NCI-H345 (cell line): ENCODE data around the gene UBB.
"Not testable (repeated sequence)": the region's sequence is repeated elsewhere in the genome, so short reads cannot be mapped to it uniquely, and the experiment has no call there.

Source experiments
- DNase-seq: peaks from one replicate; lab custom pipeline; 2025; lab: John Stamatoyannopoulos, UW

UBB gene

GRCh38 chr17:16377941-16378341 lies 3.0 kb upstream of the UBB start:
- peak; percentile 1 for DNase-seq

GRCh38 chr17:16378636-16379282 lies 2.1 kb upstream of the UBB start:
- DNase-seq: no peak

GRCh38 chr17:16379654-16380053 lies 1.2 kb upstream of the UBB start:
- DNase-seq: no peak

DNA sequence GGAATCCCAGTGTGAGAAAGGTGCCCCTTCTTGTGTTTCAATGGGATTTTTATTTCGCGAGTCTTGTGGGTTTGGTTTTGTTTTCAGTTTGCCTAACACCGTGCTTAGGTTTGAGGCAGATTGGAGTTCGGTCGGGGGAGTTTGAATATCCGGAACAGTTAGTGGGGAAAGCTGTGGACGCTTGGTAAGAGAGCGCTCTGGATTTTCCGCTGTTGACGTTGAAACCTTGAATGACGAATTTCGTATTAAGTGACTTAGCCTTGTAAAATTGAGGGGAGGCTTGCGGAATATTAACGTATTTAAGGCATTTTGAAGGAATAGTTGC lies 567 bp downstream of the UBB start:
- no peak for DNase-seq

- no peak for DNase-seq
These were observed 2.3 kb downstream of the UBB start for GRCh38 chr17:16383216-16383615.

DNA sequence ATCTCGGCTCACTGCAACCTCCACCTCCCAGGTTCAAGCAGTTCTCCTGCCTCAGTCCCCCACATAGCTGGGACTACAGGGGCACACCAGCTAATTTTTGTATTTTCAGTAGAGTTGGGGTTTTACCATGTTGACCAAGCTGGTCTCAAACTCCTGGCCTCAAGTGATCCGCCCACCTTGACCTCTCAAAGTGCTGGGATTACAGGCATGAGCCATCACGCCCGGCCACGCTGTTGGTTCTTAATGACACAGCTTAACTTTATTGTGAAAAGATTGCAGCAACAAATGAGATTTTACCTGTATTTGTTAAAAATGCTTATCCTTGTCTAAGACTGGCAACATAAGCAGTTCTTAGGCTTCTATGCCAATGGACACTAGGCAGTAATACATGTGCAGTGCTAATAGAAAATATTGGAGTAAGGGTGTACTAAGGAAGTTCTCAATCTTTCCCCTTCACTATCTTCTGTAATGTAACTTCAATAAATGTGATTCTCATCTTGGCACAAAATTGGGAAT lies 2.9 kb downstream of the UBB start:
- DNase-seq: no peak

- no peak for DNase-seq
These were observed 3.7 kb downstream of the UBB start for GRCh38 chr17:16384557-16384956.

DNA sequence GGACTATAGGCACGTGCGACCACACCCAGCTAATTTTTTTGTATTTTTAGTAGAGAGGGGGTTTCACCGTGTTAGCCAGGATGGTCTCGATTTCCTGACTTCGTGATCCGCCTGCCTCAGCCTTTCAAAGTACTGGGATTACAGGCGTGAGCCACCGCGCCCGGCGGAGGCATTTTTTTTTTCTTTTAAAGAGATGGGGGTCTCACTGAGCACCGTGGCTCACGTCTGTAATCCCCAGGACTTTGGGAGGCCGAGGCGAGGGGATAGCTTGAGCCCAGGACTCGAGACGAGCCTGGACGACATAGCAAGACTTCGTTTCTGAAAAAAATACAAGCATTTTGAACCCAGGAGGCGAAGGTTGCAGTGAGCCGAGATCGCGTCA lies 5.2 kb downstream of the UBB start:
- DNase-seq: not testable (repeated sequence)

GRCh38 chr17:16391451-16391850 lies 10.6 kb downstream of the UBB start:
- DNase-seq: no peak

GRCh38 chr17:16392491-16392890 lies 11.6 kb downstream of the UBB start:
- DNase-seq: not testable (repeated sequence)

DNA sequence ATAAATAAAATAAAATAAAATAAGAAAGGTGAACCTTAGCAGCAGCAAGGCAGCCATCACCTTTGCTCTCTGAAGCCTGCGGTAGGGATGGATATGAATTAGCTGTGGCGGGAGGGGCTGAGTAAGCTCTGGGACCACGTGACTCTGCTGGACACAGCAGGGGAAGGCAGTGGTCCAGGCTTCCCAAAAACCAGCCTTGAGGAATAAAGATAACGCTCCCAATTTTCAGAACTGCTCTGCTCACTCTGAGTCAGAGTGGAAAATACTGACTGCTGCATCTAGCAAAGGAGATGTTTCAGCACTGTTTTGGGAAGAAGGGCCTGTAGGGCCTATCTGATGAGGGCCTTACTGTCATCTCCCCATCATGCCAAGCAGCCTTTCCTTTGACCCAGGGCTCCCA lies 15.0 kb downstream of the UBB start:
- DNase-seq: not testable (repeated sequence)

DNA sequence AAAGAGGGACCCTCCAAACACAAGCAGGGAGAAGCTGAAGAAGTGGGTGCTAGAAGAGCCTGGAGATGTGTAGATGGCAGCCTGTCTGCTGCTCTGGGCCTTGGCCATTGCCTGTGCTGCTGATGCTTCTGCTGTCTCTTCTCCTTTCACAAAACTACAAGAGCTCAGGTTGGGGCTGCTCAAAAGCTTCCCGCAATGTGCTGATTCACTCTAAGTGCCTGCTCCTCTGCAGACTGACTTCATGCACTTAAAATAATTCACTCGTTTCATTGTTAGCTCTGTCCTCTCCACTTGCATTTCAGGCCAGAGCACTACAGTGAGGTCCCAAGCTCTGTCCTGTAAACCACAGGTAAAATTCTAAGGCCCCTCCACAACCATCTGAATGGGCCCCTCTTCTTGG lies 15.8 kb downstream of the UBB start:
- not testable (repeated sequence) for DNase-seq

DNA sequence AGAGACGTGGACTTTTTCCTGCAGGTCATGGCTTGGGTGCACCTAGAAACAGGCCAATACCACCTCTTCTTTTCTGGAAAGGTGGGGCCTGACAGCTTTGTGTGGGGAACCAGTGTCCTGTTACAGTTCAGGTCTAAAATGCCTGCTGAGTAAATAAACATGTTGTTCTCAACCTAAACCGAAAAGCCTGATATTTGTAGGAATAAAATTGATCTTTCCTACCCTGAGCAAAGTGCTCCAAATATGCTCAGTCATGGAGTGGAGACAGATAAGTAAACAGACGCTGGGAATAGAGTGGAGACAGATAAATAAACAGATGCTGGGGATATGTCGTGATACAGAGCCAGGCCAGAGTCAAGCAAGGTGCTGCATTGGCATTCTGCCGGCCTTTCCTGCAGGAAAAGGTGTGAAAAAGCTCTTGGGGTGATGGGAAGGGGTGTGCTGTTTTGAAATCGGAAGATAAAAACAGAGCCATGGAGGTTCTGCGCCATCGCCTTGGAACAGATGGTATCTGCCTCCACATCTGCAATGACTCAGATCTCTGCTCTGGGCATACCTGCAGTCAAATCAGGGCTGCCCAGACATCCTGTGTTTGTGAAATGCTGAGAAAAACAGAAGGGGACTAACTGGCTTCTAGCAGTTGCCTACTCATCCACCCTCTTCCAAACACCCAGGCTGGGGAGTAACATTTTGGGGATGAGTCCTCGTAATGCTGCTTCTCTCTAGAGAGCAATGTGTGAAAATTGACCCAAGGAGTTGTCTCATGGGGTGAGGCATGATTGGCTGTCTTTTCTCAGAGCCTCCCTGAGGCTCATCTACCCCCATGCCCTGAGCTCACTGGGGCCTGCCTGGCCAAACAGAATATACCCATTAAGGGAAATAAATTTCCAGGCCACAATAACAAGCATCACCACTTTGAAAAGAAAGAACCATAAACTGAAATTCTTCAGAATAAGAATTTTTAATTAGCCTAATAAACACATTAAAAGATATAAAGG lies 17.7 kb downstream of the UBB start:
- DNase-seq: peak; percentile 10

GRCh38 chr17:16403847-16404246 lies 23.0 kb downstream of the UBB start:
- DNase-seq: not testable (repeated sequence)

DNA sequence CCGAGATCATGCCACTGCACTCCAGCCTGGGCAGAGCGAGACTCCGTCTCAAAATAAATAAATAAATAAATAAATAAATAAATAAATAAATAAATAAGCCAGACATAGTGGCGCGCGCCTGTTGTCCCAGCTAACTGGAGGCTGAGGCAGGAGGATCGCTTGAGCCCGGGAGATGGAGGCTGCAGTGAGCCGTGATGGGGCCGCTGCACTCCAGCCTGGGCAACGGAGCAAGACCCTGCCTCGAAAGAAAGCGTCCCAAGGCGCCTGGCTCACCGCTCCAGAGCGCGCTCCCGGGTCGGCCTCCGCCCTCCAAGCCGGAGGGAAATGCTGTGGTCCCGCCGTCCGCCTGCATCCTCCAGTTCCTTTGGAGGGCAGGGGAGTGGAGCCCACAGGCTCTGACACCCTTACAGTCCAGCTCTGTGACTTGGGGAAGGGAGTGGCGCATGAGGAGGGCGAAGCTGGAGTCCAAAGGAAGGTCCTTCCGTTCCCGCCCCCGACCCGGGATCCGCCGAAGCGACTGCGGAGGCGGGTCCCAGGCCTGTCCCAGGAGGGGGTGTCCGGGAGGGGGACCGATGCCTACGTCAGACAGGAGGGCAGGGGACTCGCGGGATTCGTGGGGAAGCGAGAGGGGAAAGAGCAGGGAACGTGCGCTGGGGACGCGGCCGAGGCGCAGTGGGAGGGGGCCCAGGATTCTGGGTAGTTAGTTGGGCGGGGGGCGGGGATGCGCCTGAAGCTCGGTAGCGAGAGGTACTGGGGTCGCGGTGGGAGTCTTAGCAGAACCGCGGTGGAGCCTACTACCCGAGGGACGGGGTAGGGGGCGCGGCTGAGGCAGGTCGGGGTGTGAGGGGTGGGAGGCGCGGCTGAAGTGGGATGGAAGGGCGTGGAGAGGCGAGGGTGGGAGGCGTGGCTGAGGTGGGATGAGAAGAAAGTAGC lies 26.1 kb downstream of the UBB start:
- DNase-seq: peak; percentile 70

DNA sequence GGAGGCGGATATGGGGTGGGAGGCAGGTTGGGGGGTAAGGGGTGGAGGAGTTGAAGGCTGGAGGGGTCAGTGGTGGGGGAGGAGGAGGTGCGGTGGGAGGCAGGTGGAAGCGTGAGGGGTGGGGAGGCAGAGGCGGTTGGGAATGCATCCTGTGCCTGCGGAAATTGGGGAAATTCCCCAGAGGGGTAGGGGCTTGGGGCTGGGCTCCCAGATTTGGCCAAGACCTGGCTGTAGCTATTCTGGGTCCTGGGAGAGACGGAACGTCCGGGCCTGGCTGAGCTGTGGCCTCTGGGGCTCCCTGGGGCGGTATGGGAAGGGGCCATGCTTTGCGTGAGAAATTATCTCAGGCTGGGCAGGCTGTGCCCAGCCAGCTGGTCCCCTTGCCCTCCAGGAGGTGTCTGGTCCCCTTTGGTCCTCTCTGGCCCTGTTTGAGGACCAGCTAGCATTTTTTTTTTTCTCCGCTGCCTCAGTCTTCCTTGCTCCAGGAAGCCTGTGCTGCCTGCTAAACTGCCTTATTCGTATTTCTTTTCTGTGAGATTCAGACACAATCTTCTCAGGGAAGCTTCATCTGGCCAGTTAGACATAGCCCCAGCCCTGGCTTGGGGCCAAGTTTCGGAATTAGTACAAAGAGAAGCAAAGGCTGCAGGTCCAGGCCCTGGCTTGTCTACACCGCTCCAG lies 27.2 kb downstream of the UBB start:
- DNase-seq: peak; percentile 57

DNA sequence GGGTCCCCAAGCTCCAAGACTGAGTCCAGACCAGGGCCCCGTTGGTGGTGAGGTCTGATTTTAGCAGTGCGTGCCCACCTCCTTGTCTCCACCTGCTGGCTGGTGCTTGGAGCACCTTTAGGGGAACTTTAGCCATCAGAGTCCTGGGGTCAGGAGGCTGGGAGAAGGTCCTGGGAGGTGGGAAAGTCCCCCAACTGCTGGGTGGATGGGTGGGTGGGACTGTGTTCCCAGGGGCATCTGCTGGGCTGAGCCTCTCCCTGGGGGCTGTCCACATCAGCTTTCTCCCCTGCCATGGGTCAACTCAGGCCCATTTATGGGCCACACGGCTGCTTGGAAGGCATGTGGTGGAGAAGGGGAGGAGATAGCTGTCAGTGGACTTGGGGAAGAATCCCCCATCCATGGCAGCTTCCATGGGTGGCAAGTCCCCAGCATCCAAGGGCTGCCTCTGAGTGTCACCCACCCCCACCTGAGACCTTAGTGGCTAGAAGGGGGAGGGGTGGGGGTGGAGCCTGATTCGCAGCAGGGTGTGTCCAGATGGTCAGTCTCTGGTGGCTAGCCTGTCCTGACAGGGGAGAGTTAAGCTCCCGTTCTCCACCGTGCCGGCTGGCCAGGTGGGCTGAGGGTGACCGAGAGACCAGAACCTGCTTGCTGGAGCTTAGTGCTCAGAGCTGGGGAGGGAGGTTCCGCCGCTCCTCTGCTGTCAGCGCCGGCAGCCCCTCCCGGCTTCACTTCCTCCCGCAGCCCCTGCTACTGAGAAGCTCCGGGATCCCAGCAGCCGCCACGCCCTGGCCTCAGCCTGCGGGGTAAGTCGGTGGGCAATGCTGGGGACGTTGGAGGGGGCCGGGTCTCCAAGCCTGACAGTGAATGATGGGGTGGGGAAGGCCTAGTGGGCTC lies 34.4 kb downstream of the UBB start, which contains the start of gene TRPV2:
TRPV2 (plus strand) TSS at position 541 of the 894 bp plus-strand sequence. CDS start 2,098 bp downstream, outside the sequence.
- no peak for DNase-seq

DNA sequence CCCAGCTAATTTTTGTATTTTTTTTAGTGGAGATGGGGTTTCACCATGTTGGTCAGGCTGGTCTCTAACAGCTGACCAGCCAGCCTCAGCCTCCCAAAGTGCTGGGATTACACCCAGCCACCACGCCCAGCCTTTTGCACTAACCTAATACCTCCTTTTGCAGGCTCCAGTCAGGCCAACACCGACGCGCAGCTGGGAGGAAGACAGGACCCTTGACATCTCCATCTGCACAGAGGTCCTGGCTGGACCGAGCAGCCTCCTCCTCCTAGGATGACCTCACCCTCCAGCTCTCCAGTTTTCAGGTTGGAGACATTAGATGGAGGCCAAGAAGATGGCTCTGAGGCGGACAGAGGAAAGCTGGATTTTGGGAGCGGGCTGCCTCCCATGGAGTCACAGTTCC lies 36.5 kb downstream of the UBB start:
- no peak for DNase-seq

DNA sequence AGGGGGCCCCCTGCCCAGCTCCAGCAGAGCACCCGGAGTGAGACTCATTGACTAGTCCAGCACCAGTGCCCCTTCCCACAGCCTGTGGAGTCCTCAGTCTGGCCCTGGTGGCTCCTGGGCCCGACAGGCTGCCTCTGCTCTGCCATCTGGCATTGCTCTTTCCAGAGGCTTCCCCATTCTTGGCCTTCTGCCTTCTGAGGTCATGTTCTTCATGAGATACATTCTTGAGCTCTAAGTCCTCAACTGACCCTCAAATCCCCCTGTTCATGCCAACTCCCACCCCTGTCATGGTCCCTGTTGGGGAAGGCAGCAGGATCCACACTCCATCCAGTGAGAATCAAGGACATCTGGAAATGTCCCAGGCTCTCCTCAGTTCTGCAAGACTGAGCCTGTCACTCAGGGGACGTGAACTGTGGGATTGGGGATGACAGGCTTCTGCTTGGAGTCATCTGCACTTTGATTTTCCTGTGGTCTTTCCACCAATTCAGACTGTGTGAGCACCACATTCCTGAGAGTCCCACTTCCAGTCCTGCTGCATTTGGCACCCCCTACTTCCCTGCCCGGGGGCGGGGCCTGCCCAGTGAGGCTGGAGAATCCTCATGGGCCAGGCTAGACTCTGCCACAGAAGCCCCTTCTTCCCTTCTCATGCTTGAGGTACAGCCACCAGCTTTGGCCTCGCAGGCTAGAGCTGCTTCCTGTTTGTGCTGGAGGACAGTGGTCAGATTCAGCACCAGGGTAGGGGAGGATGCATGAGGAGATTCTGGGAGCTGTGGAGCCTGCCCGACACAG lies 37.2 kb downstream of the UBB start:
- DNase-seq: no peak

DNA sequence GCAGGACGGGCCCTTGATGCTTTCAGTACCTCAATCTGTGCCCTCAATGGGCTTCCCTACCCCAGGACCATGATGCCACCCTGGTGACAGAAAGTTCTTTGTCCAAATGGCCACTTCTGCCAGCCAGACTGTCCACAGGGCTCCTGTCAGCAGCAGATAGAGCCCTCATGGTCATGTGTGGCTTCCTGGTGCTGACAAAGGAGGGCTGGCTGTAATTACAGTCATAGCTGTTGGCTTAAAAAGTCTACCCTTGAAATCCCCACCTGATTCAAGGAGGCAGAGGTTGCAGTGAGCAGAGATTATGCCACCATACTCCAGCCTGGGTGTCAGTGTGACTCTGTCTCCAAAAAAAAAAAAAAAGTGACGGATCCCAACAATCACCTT lies 37.8 kb downstream of the UBB start:
- no peak for DNase-seq
